H1 (cell line): Measurements from ENCODE around the gene ZNF362. TPM values are rescaled to one million over a fixed set of nuclear protein-coding genes. Genes with fewer than 3 reads are reported as not detected.

Source experiments
- CTCF ChIA-PET: fragments of 300-600 bp; sonication (Branson Sonifier 250); formaldehyde crosslinking; loops from one replicate; lab custom pipeline; 2021; ENCODE audit not compliant: partially characterized antibody; lab: Charles Lee
- POLR2A ChIA-PET: fragments of 300-600 bp; sonication (Branson Sonifier 250); formaldehyde crosslinking; loops from one replicate; lab custom pipeline; 2021; ENCODE audit warnings: inconsistent platforms; ENCODE audit not compliant: partially characterized antibody; lab: Charles Lee
- DNase-seq, 2 experiments: peaks; one replicate each; pipeline versions ENCODE4 v3.0.0 to v3.0.0-alpha.2; 2010 to 2022; ENCODE audit warnings: low spot score in 2 of 2, low read depth in 1 of 2, mixed read lengths in 1 of 2
- FAIRE-seq: peaks from 2 replicates; lab custom pipeline; 2011; peaks lifted over from hg19 to GRCh38; lab: Jason Lieb, UNC
- H2AFZ ChIP-seq: 2 replicates; pipeline ENCODE4 v1.8.1; 2012; ENCODE audit warnings: low read length, inconsistent platforms
- H2AK5ac ChIP-seq: 2 replicates; pipeline ENCODE4 v1.6.1; 2013; ENCODE audit warnings: low read depth, low read length
- H2BK120ac ChIP-seq: replicated peaks from 2 replicates; pipeline ENCODE3; 2013; ENCODE audit warnings: low read depth, low read length, inconsistent platforms
- H2BK12ac ChIP-seq: 2 replicates; pipeline ENCODE4 v1.6.1; 2013; ENCODE audit warnings: low read depth, low read length
- H2BK15ac ChIP-seq: 2 replicates; pipeline ENCODE4 v1.6.1; 2013; ENCODE audit warnings: low read length
- H2BK20ac ChIP-seq: 2 replicates; pipeline ENCODE4 v1.6.1; 2013; ENCODE audit warnings: low read length
- H2BK5ac ChIP-seq: 2 replicates; pipeline ENCODE4 v1.6.1; 2013; ENCODE audit warnings: low read depth, low read length
- H3K14ac ChIP-seq: 2 replicates; pipeline ENCODE4 v1.6.1; 2013; ENCODE audit warnings: inconsistent platforms; ENCODE audit not compliant: insufficient read length
- H3K18ac ChIP-seq: 2 replicates; pipeline ENCODE4 v1.6.1; 2013; ENCODE audit warnings: low read length; ENCODE audit errors: extremely low read depth
- H3K23ac ChIP-seq: 2 replicates; pipeline ENCODE4 v1.6.1; 2013; ENCODE audit warnings: inconsistent platforms; ENCODE audit not compliant: insufficient read length
- H3K23me2 ChIP-seq: 2 replicates; pipeline ENCODE4 v1.6.1; 2013; ENCODE audit warnings: low read depth, low read length
- H3K27ac ChIP-seq: 2 replicates; pipeline ENCODE4 v1.6.1; 2011; ENCODE audit warnings: low read depth, low read length, inconsistent platforms
- H3K27me3 ChIP-seq, 4 experiments: replicated peaks in 1 of 4; 1 replicate in 1 of 4; 2 replicates in 3 of 4; pipeline versions ENCODE4 v1.6.1 to v1.8.1; 2011 to 2013; ENCODE audit warnings: low read length in 3 of 4, mild to moderate bottlenecking in 3 of 4, inconsistent platforms in 2 of 4, mixed read lengths in 2 of 4, moderate library complexity in 1 of 4; ENCODE audit not compliant: control insufficient read depth in 3 of 4, insufficient read depth in 3 of 4; ENCODE audit errors: extremely low read depth in 1 of 4
- H3K36me3 ChIP-seq, 4 experiments: 2 replicates each; pipeline versions ENCODE4 v1.6.1 to v1.8.1; 2011 to 2013; ENCODE audit warnings: mild to moderate bottlenecking in 4 of 4, low read length in 3 of 4, moderate library complexity in 2 of 4, control low read depth in 1 of 4, inconsistent platforms in 1 of 4; ENCODE audit not compliant: insufficient read depth in 4 of 4, control insufficient read depth in 2 of 4
- H3K4ac ChIP-seq: replicated peaks from 2 replicates; pipeline ENCODE3; 2013; ENCODE audit warnings: low read length, low read depth, mixed read lengths, inconsistent platforms; ENCODE audit not compliant: insufficient read length
- H3K4me1 ChIP-seq, 4 experiments: replicated peaks in 1 of 4; 1 replicate in 1 of 4; 2 replicates in 3 of 4; pipeline versions ENCODE4 v1.6.1 to v1.8.1; 2011 to 2013; ENCODE audit warnings: low read length in 3 of 4, inconsistent platforms in 2 of 4, mixed read lengths in 1 of 4; ENCODE audit not compliant: insufficient read depth in 4 of 4, control insufficient read depth in 3 of 4
- H3K4me2 ChIP-seq, 2 experiments: 2 replicates each; pipeline versions ENCODE4 v1.6.1 to v1.8.1; 2011 to 2013; ENCODE audit warnings: low read depth in 2 of 2, low read length in 2 of 2, control low read depth in 1 of 2, inconsistent platforms in 1 of 2, mild to moderate bottlenecking in 1 of 2; ENCODE audit not compliant: insufficient read depth in 1 of 2
- H3K4me3 ChIP-seq, 4 experiments: fragments of 200-600, 300-600 bp in 1 of 4; sonication (generic), shearing (Covaris generic), sonication (Bioruptor Twin) in 1 of 4; 2 replicates each; pipeline versions ENCODE4 v1.5.1 to v1.8.1; 2011 to 2016; ENCODE audit warnings: low read length in 4 of 4, low read depth in 3 of 4, control low read depth in 2 of 4, inconsistent platforms in 2 of 4, mild to moderate bottlenecking in 2 of 4, mixed read lengths in 1 of 4, moderate library complexity in 1 of 4; ENCODE audit not compliant: insufficient read depth in 2 of 4; ENCODE audit errors: extremely low read depth in 1 of 4
- H3K56ac ChIP-seq: replicated peaks from 2 replicates; pipeline ENCODE3; 2013; ENCODE audit warnings: low read depth, mild to moderate bottlenecking, mixed read lengths, low read length, inconsistent platforms; ENCODE audit not compliant: insufficient read length
- H3K79me1 ChIP-seq: 2 replicates; pipeline ENCODE4 v1.6.1; 2013; ENCODE audit warnings: low read depth, low read length, control low read depth
- H3K79me2 ChIP-seq, 2 experiments: 2 replicates each; pipeline versions ENCODE4 v1.6.1 to v1.8.1; 2012 to 2013; ENCODE audit warnings: low read length in 2 of 2, mild to moderate bottlenecking in 2 of 2, inconsistent platforms in 1 of 2; ENCODE audit not compliant: insufficient read depth in 2 of 2, control insufficient read depth in 1 of 2
- H3K9ac ChIP-seq, 4 experiments: replicated peaks in 1 of 4; 1 replicate in 1 of 4; 2 replicates in 3 of 4; pipeline versions ENCODE4 v1.6.1 to v1.8.1; 2011 to 2013; ENCODE audit warnings: low read depth in 3 of 4, low read length in 3 of 4, control low read depth in 2 of 4, mild to moderate bottlenecking in 2 of 4, moderate library complexity in 2 of 4, inconsistent platforms in 1 of 4; ENCODE audit errors: extremely low read depth in 1 of 4
- H3K9me3 ChIP-seq, 2 experiments: 2 replicates each; pipeline versions ENCODE4 v1.6.1 to v1.8.1; 2012 to 2013; ENCODE audit warnings: mild to moderate bottlenecking in 2 of 2, moderate library complexity in 2 of 2, control low read depth in 1 of 2, inconsistent platforms in 1 of 2, low read depth in 1 of 2, low read length in 1 of 2, mixed read lengths in 1 of 2; ENCODE audit not compliant: insufficient read depth in 2 of 2
- H4K20me1 ChIP-seq, 2 experiments: replicated peaks in 1 of 2; 2 replicates each; pipeline versions ENCODE3 to v1.8.1; 2011 to 2013; ENCODE audit warnings: inconsistent platforms in 2 of 2, low read length in 2 of 2, mild to moderate bottlenecking in 1 of 2; ENCODE audit not compliant: insufficient read depth in 2 of 2, control insufficient read depth in 1 of 2
- H4K5ac ChIP-seq: 2 replicates; pipeline ENCODE4 v1.6.1; 2013; ENCODE audit warnings: low read length, low read depth, mixed read lengths, inconsistent platforms; ENCODE audit not compliant: insufficient read length
- H4K8ac ChIP-seq: 2 replicates; pipeline ENCODE4 v1.8.0; 2013; ENCODE audit warnings: mild to moderate bottlenecking, moderate library complexity, low read length, inconsistent platforms; ENCODE audit not compliant: insufficient read depth; ENCODE audit errors: extremely low read depth
- H4K91ac ChIP-seq: replicated peaks from 2 replicates; pipeline ENCODE3; 2013; ENCODE audit warnings: low read length, mixed read lengths, inconsistent platforms; ENCODE audit not compliant: insufficient read length
- ASH2L ChIP-seq: fragments of 200-600, 300-600 bp; sonication (generic); IDR thresholded peaks from one replicate; pipeline ENCODE4 v1.7.1; 2017; ENCODE audit warnings: low read length
- BRCA1 ChIP-seq: IDR thresholded peaks from 2 replicates; pipeline ENCODE4 v1.6.1; 2012; ENCODE audit warnings: low read depth, low read length, improper control_type of control experiment
- HDAC6 ChIP-seq: IDR thresholded peaks from one replicate; pipeline ENCODE4 v1.7.1; 2012; ENCODE audit warnings: low read depth, mild to moderate bottlenecking, inconsistent platforms, low read length, moderate library complexity
- POLR2A ChIP-seq, 2 experiments: IDR thresholded peaks; 1 replicate in 1 of 2; 2 replicates in 1 of 2; pipeline ENCODE4 v1.6.1; 2011; ENCODE audit warnings: low read depth in 2 of 2, low read length in 2 of 2, mild to moderate bottlenecking in 2 of 2; ENCODE audit errors: control extremely low read depth in 1 of 2
- SP1 ChIP-seq: IDR thresholded peaks from 2 replicates; pipeline ENCODE4 v1.6.1; 2011; ENCODE audit warnings: low read depth, low read length
- TCF12 ChIP-seq: IDR thresholded peaks from 2 replicates; pipeline ENCODE4 v1.6.1; 2011; ENCODE audit warnings: low read depth, mild to moderate bottlenecking, low read length
- ZNF274 ChIP-seq: IDR thresholded peaks from 2 replicates; pipeline ENCODE4 v1.7.0; 2012; ENCODE audit warnings: low read length, borderline replicate concordance; ENCODE audit errors: extremely low read depth
- WGBS, 2 experiments: shearing (Covaris generic) in 1 of 2; methylation state at CpG; one replicate each; pipeline versions ENCODE4 v1.1.6 to v1.1.7; 2013 to 2015; ENCODE audit warnings: low lambda C conversion rate in 2 of 2, mixed read lengths in 2 of 2, inconsistent platforms in 1 of 2, low coverage in 1 of 2, missing lambda C conversion rate in 1 of 2; ENCODE audit not compliant: insufficient replicate concordance in 2 of 2, insufficient coverage in 1 of 2, insufficient read length in 1 of 2; ENCODE audit errors: extremely low coverage in 1 of 2, missing lambda C conversion rate in 1 of 2; 5-methylcytosine and 5-hydroxymethylcytosine counted together
- polyA plus RNA-seq, 7 experiments: library from polyadenylated mRNA; depleted of rRNA in 3 of 7; stranded (reverse) in 5 of 7; unstranded in 2 of 7; fragments of >200 nt in 5 of 7; fragments of 200-250 nt in 2 of 7; gene quantifications; 1 replicate in 5 of 7; 2 replicates in 1 of 7; 4 replicates in 1 of 7; pipeline versions ENCODE4 v1.2.1 to v1.2.3, GENCODE V29; 2011 to 2013; ENCODE audit warnings: missing spikeins in 2 of 7, mixed read lengths in 2 of 7
- total RNA-seq: library from RNA; stranded (reverse); fragmentation: NEBNext Ultra II Directional; extraction: Animal tissue kit (Norgen Biotek cat#: 25700); gene quantifications from 2 replicates; pipeline ENCODE4 v1.2.1, GENCODE V29; 2021

Gene ZNF362
- total and polyA plus RNA-seq, 2 of the 8 experiments (the other 6 are each of a cell fraction or from before 2014, with no cell fraction given): 24.2 to 27.8 TPM

DNA sequence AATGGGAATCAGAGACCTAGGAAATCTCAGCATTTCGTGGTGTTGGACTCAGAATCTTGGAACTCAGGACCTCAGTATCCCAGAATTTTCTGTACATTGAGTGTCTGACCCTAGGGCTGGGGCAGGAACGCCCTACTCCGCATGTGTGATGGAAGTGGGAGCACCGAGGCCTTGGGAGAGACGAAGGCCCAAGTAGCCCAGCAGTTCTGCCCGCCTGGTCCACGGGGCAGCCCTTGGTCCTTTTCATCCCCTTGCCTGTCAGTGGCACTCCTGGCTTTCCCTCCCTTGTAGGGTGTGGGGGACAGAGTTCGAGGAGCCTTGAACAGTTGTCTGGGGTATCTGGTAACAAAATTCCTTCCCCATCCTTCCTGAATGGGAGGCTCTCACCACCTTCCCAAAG is 54.4 kb downstream of the ZNF362 start:
- Histone ChIP-seq H2BK5ac (no peak overlapping the region), H3K9me3 (peaks cover 2 to 14% of the 10 kb centered on the region in 2 experiments; a peak in 1 of 4 replicates), H4K8ac (no peak overlapping the region), H3K79me1 (no peaks in the 10 kb centered on the region), H2AK5ac (no peak overlapping the region), H3K18ac (no peak overlapping the region), H2BK12ac (no peak overlapping the region), H4K5ac (no peak overlapping the region), H3K27ac (no peak overlapping the region), H3K23ac (no peak overlapping the region), H3K4me3 (no peak overlapping the region), H3K4ac (no peak overlapping the region), H3K56ac (no peak overlapping the region), H4K20me1 (no peaks in the 10 kb centered on the region), H3K79me2 (no peaks in the 10 kb centered on the region), H2BK120ac (no peak overlapping the region), H2AFZ (no peak overlapping the region), H4K91ac (no peak overlapping the region), H3K14ac (no peak overlapping the region), H2BK15ac (no peak overlapping the region), H3K23me2 (peaks cover 7% of the 10 kb centered on the region; the same call in 1 of the 2 replicates), H2BK20ac (no peak overlapping the region), H3K4me1 (peaks cover 0 to 9% (median 3%) of the 10 kb centered on the region in 4 experiments; a peak in 5 of 7 replicates), H3K27me3 (peaks cover 11 to 19% (median 18%) of the 10 kb centered on the region in 4 experiments), H3K9ac (no peak overlapping the region), H3K36me3 (peaks cover 0 to 4% (median 0%) of the 10 kb centered on the region in 4 experiments; a peak in 1 of 8 replicates), H3K4me2 (no peak overlapping the region)
- DNase-seq (no peak), FAIRE-seq (no peak)
- 89% methylated on average over 8 of the region's 8 CpGs; no CpG with 5 or more reads in 1 of the 2 experiments for WGBS, 2 experiments
- CTCF ChIA-PET: interaction anchor here (1.2 to 5.5 kb wide), 2 partner anchors 14 to 58 kb away, joined by 3 to 50 read pairs; no protein-coding TSS in a partner anchor
- POLR2A ChIA-PET: no interaction called here
- TF ChIP-seq ZNF274 (no peak), BRCA1 (no peak), HDAC6 (no peak), SP1 (no peak), ASH2L (no peak), TCF12 (no peak), POLR2A (IDR thresholded peaks at IDR 0.05; ENCODE audit: control extremely low read depth in 1 of 2, low read depth in 2 of 2, low read length in 2 of 2) (no peak)
